A549 (cell line): Measurements from ENCODE around the gene FOXK1. TPM values are rescaled to one million over a fixed set of nuclear protein-coding genes. Genes with fewer than 3 reads are reported as not detected.

Experiments
- ATOH8 ChIP-seq: fragments of 250-450 bp; sonication (Bioruptor Pico); IDR thresholded peaks from 2 replicates; pipeline ENCODE4 v1.5.0; 2020; ENCODE audit warnings: low read depth, mild to moderate bottlenecking, moderate library complexity
- CBX2 ChIP-seq: fragments of 200-600 bp; sonication (generic); IDR thresholded peaks from 2 replicates; pipeline ENCODE4 v1.6.1; 2016; ENCODE audit warnings: low read depth, mild to moderate bottlenecking, borderline replicate concordance
- CBX8 ChIP-seq: fragments of 200-600 bp; sonication (generic); IDR thresholded peaks from 2 replicates; pipeline ENCODE4 v1.6.1; 2016
- CHD2 ChIP-seq: fragments of 150-350 bp; IDR thresholded peaks from 2 replicates; pipeline ENCODE4 v1.6.1; 2014; ENCODE audit warnings: low read length; ENCODE audit not compliant: partially characterized antibody
- CHD4 ChIP-seq: fragments of 200-600 bp; sonication (generic); IDR thresholded peaks from 2 replicates; pipeline ENCODE4 v1.6.1; 2016; ENCODE audit warnings: antibody characterized with exemption, mild to moderate bottlenecking, borderline replicate concordance
- EHMT2 ChIP-seq: fragments of 200-600 bp; sonication (generic); IDR thresholded peaks from 2 replicates; pipeline ENCODE4 v1.6.1; 2016; ENCODE audit warnings: antibody characterized with exemption, low read depth, mild to moderate bottlenecking, moderate library complexity
- ESRRA ChIP-seq: fragments of 150-350 bp; IDR thresholded peaks from 2 replicates; pipeline ENCODE4 v1.6.1; 2014; ENCODE audit warnings: mild to moderate bottlenecking, low read length, borderline replicate concordance
- FOXS1 ChIP-seq: fragments of 250-450 bp; sonication (Bioruptor Pico); IDR thresholded peaks from 2 replicates; pipeline ENCODE4 v1.5.0; 2020; ENCODE audit warnings: mild to moderate bottlenecking, moderate library complexity
- GATA3 ChIP-seq: IDR thresholded peaks from 2 replicates; pipeline ENCODE4 v1.6.1; 2012; ENCODE audit warnings: borderline replicate concordance
- HEYL ChIP-seq: fragments of 250-450 bp; sonication (Bioruptor Pico); IDR thresholded peaks from 2 replicates; pipeline ENCODE4 v1.8.0; 2021; ENCODE audit warnings: mild to moderate bottlenecking, moderate library complexity
- HOXB5 ChIP-seq: fragments of 250-450 bp; sonication (Bioruptor Pico); IDR thresholded peaks from 2 replicates; pipeline ENCODE4 v1.5.0; 2020; ENCODE audit warnings: mild to moderate bottlenecking, moderate library complexity
- JUN ChIP-seq, 2 experiments: fragments of >200 bp; sonication (Bioruptor Twin); formaldehyde crosslinking; IDR thresholded peaks; 2 replicates in 1 of 2; 3 replicates in 1 of 2; pipeline ENCODE4 v1.6.1; 2016 to 2017
- JUNB ChIP-seq: fragments of >200 bp; sonication (Bioruptor Twin); formaldehyde crosslinking; IDR thresholded peaks from 2 replicates; pipeline ENCODE4 v1.6.1; 2016
- KDM5A ChIP-seq: fragments of 200-600 bp; sonication (generic); IDR thresholded peaks from 2 replicates; pipeline ENCODE4 v1.6.1; 2016; ENCODE audit warnings: antibody characterized with exemption, mild to moderate bottlenecking
- MYC ChIP-seq: IDR thresholded peaks from 2 replicates; pipeline ENCODE4 v1.6.1; 2012; ENCODE audit warnings: mild to moderate bottlenecking, inconsistent platforms, low read length, improper control_type of control experiment, borderline replicate concordance
- PHF8 ChIP-seq: fragments of 200-600 bp; sonication (generic); IDR thresholded peaks from 2 replicates; pipeline ENCODE4 v1.6.1; 2016; ENCODE audit warnings: low read depth, mild to moderate bottlenecking, antibody characterized with exemption, moderate library complexity, borderline replicate concordance
- POLR2AphosphoS2 ChIP-seq: conservative IDR thresholded peaks from 2 replicates; pipeline ENCODE4 v1.6.1; 2012; ENCODE audit warnings: low read length, improper control_type of control experiment, inconsistent platforms
- RAD21 ChIP-seq, 2 experiments: fragments of >200 bp in 1 of 2; sonication (Bioruptor Twin) in 1 of 2; formaldehyde crosslinking in 1 of 2; IDR thresholded peaks in 1 of 2; conservative IDR thresholded peaks in 1 of 2; 2 replicates in 1 of 2; 3 replicates in 1 of 2; pipeline ENCODE4 v1.6.1; 2012 to 2018; ENCODE audit warnings: inconsistent platforms in 1 of 2
- RCOR1 ChIP-seq: fragments of 150-350 bp; IDR thresholded peaks from 2 replicates; pipeline ENCODE4 v1.6.1; 2014; ENCODE audit warnings: antibody characterized with exemption, low read length, low read depth
- RNF2 ChIP-seq: fragments of 200-600 bp; sonication (generic); IDR thresholded peaks from 2 replicates; pipeline ENCODE4 v1.6.1; 2016; ENCODE audit warnings: low read depth, mild to moderate bottlenecking, antibody characterized with exemption, moderate library complexity, borderline replicate concordance
- TP53 ChIP-seq: fragments of 250-450 bp; sonication (Bioruptor Pico); IDR thresholded peaks from 2 replicates; pipeline ENCODE4 v1.5.0; 2021; ENCODE audit warnings: mild to moderate bottlenecking, moderate library complexity
- USF2 ChIP-seq: fragments of 450-650 bp; IDR thresholded peaks from 2 replicates; pipeline ENCODE4 v1.6.1; 2014; ENCODE audit warnings: antibody characterized with exemption
- ZC3H11A ChIP-seq: fragments of 450-650 bp; IDR thresholded peaks from 2 replicates; pipeline ENCODE4 v1.6.1; 2014; ENCODE audit warnings: antibody characterized with exemption, mild to moderate bottlenecking
- ZFP36 ChIP-seq: fragments of 450-650 bp; IDR thresholded peaks from 2 replicates; pipeline ENCODE4 v1.6.1; 2014; ENCODE audit warnings: borderline replicate concordance; ENCODE audit not compliant: partially characterized antibody
- polyA plus RNA-seq, 4 experiments: library from polyadenylated mRNA; depleted of rRNA in 3 of 4; stranded (reverse); fragments of >200 nt; fragmentation: RNase III in 1 of 4; extraction: RNeasy Plus Mini Kit Qiagen cat#74134 plus additional on column Dnase treatment in 1 of 4; gene quantifications; 2 replicates in 3 of 4; 3 replicates in 1 of 4; pipeline ENCODE4 v1.2.3, GENCODE V29; 2011 to 2017
- TF ChIP-seq, protein P1 (sequence below): fragments of 250-450 bp; sonication (Bioruptor Pico); IDR thresholded peaks from 2 replicates; pipeline ENCODE4 v1.5.0; 2021; ENCODE audit warnings: mild to moderate bottlenecking, moderate library complexity, borderline replicate concordance
- TF ChIP-seq, protein P2 (sequence below): IDR thresholded peaks from 2 replicates; pipeline ENCODE4 v1.6.1; 2012
- TF ChIP-seq, protein P3 (sequence below): fragments of 200-600 bp; sonication (generic); IDR thresholded peaks from 2 replicates; pipeline ENCODE4 v1.6.1; 2016; ENCODE audit warnings: antibody characterized with exemption, mild to moderate bottlenecking, moderate library complexity

The FOXK1 gene
- polyA plus RNA-seq, 2 of the 4 experiments (the other 2 are of a cell fraction), result 6.8 to 10.9 TPM

GRCh38 chr7:4738711-4739527 lies 56.8 kb downstream of the FOXK1 start (continued):
- TF ChIP-seq ATOH8, result peak; percentile 35; the same call in 1 of the 2 replicates
- TF ChIP-seq CHD2, result peak; percentile 29
- no peak for TF ChIP-seq ZFP36
- no peak for TF ChIP-seq KDM5A
- no peak for TF ChIP-seq PHF8
- TF ChIP-seq HEYL, result no peak
- TF ChIP-seq JUN (IDR thresholded peaks at IDR 0.05), result peak; percentile 86 to 90
- TF ChIP-seq HOXB5 (CRISPR knock-in tag), result peak; percentile 74
- no peak for TF ChIP-seq CBX8
- no peak for TF ChIP-seq TP53
- TF ChIP-seq RNF2, result no peak
- no peak for TF ChIP-seq USF2
- TF ChIP-seq, protein P1, sequence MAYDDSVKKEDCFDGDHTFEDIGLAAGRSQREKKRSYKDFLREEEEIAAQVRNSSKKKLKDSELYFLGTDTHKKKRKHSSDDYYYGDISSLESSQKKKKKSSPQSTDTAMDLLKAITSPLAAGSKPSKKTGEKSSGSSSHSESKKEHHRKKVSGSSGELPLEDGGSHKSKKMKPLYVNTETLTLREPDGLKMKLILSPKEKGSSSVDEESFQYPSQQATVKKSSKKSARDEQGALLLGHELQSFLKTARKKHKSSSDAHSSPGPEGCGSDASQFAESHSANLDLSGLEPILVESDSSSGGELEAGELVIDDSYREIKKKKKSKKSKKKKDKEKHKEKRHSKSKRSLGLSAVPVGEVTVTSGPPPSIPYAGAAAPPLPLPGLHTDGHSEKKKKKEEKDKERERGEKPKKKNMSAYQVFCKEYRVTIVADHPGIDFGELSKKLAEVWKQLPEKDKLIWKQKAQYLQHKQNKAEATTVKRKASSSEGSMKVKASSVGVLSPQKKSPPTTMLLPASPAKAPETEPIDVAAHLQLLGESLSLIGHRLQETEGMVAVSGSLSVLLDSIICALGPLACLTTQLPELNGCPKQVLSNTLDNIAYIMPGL, result no peak
- no peak for TF ChIP-seq CHD4
- peak; percentile 56; the same call in 1 of the 2 replicates for TF ChIP-seq FOXS1 (CRISPR knock-in tag)
- TF ChIP-seq RAD21 (conservative IDR thresholded peaks at IDR 0.05 in 1 of 2, IDR thresholded peaks at IDR 0.05 in 1 of 2), result peak; percentile 38 to 55
- no peak for TF ChIP-seq ZC3H11A
- TF ChIP-seq MYC, result peak; percentile 75; the same call in 1 of the 2 replicates
- no peak for TF ChIP-seq ESRRA
- TF ChIP-seq CBX2, result no peak
- TF ChIP-seq POLR2AphosphoS2, result 0 out of 2 replicates have a peak, but pooled peaks have one; percentile 54
- TF ChIP-seq, protein P2, sequence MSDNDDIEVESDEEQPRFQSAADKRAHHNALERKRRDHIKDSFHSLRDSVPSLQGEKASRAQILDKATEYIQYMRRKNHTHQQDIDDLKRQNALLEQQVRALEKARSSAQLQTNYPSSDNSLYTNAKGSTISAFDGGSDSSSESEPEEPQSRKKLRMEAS, result peak; percentile 88
- TF ChIP-seq, protein P3, sequence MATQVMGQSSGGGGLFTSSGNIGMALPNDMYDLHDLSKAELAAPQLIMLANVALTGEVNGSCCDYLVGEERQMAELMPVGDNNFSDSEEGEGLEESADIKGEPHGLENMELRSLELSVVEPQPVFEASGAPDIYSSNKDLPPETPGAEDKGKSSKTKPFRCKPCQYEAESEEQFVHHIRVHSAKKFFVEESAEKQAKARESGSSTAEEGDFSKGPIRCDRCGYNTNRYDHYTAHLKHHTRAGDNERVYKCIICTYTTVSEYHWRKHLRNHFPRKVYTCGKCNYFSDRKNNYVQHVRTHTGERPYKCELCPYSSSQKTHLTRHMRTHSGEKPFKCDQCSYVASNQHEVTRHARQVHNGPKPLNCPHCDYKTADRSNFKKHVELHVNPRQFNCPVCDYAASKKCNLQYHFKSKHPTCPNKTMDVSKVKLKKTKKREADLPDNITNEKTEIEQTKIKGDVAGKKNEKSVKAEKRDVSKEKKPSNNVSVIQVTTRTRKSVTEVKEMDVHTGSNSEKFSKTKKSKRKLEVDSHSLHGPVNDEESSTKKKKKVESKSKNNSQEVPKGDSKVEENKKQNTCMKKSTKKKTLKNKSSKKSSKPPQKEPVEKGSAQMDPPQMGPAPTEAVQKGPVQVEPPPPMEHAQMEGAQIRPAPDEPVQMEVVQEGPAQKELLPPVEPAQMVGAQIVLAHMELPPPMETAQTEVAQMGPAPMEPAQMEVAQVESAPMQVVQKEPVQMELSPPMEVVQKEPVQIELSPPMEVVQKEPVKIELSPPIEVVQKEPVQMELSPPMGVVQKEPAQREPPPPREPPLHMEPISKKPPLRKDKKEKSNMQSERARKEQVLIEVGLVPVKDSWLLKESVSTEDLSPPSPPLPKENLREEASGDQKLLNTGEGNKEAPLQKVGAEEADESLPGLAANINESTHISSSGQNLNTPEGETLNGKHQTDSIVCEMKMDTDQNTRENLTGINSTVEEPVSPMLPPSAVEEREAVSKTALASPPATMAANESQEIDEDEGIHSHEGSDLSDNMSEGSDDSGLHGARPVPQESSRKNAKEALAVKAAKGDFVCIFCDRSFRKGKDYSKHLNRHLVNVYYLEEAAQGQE, result no peak
- no peak for TF ChIP-seq RCOR1
- TF ChIP-seq EHMT2, result no peak
- TF ChIP-seq JUNB, result peak; percentile 61; the same call in 1 of the 2 replicates
- peak; percentile 69 for TF ChIP-seq GATA3
